A549 treated with CORT108297 at 1 μM for 4 hours (cell line): ENCODE results near the gene PCDHGB2. TPM values are rescaled to one million over a fixed set of nuclear protein-coding genes. Genes with fewer than 3 reads are reported as not detected.

Experiments
- total RNA-seq: library from RNA; stranded (reverse); fragments of 200-300 nt; extraction: Qiagen RNA extraction; gene quantifications from 5 replicates; pipeline ENCODE4 v1.2.3, GENCODE V29; 2022

The PCDHGB2 gene
- 0.06 to 0.12 TPM (median 0.08 TPM) in 5 replicates for total RNA-seq

GRCh38 chr5:141359790-141360426, at the start of gene PCDHGB2:
TSS of gene PCDHGB2 (plus strand) at chr5:141359994. CDS start at chr5:141360136, 142 bp downstream.

DNA sequence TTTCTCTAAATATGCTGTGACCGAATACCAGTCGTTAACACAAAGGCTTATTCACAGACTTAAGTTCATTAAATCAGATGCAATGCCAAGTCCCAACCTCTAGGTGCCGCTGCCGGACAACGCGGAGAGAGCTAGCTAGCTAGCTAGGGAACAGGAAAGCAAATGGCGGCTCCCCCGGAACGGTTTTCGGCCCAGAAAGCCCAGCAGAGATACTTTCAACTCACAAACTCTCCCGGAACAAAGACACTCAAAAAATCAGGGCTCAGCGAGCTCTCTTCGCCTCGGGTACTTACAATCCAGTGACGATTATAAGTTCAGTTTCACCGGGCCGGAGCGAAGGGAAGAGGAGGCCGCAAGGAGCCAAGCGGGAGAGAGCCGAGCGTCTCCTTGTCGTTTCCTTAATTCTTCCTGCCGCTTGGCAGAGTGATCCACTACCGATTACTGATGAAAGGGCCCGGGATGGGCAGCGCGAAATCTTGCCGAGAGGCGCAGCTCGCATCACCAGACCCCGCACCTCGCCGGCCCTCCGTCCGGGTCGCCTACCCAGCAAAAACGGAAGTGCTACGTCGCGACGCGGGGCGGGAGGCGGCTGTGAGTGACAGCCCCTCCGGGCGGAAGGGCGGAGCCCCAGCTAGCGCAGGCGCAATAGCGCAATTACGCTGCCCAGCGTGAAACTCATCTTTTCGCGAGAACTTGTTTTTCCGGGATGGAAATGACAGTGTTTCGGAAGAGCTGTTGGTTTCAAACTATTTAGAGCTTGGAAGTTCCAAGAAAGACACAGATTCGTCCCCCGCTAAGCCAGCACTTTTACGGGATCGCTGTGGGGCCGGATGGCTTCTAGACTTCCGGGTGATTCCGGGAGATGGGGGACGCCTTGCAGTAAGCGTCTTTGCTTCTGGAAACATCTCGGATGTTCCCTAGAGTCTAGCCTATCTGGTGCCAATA, 39.3 kb upstream of the PCDHGB2 start, which contains the start of gene TAF7:
Gene TAF7 (minus strand): TSS at position 560 of the 945 bp plus-strand sequence. CDS start 740 bp downstream, outside the sequence.

DNA sequence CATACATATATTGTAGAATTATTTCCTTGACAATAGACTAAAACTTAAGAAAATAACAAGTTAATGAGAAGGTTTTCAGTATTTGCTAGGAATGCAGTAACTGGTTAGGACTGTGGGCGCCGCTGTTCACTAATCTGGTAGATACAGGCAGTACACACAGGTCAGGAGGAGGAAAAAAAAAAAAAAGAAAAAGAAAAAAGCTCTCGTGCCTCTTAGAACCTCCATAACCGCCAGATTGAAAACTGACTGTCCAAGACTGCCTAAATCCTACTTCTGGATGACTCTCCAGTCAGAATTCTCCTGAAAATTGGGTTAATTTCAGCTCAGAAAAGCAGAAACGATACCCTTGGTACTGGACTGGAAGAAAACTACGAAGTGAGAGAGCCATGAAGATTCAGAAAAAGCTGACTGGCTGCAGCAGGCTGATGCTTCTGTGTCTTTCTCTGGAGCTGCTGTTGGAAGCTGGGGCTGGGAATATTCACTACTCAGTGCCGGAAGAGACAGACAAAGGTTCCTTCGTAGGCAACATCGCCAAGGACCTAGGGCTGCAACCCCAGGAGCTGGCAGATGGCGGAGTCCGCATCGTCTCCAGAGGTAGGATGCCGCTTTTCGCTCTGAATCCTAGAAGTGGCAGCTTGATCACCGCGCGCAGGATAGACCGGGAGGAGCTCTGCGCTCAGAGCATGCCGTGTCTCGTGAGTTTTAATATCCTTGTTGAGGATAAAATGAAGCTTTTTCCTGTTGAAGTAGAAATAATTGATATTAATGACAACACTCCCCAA, 29.3 kb upstream of the PCDHGB2 start, which contains the start of gene PCDHGA1:
Gene PCDHGA1 (plus strand): TSS at position 216 of the 782 bp plus-strand sequence.

DNA sequence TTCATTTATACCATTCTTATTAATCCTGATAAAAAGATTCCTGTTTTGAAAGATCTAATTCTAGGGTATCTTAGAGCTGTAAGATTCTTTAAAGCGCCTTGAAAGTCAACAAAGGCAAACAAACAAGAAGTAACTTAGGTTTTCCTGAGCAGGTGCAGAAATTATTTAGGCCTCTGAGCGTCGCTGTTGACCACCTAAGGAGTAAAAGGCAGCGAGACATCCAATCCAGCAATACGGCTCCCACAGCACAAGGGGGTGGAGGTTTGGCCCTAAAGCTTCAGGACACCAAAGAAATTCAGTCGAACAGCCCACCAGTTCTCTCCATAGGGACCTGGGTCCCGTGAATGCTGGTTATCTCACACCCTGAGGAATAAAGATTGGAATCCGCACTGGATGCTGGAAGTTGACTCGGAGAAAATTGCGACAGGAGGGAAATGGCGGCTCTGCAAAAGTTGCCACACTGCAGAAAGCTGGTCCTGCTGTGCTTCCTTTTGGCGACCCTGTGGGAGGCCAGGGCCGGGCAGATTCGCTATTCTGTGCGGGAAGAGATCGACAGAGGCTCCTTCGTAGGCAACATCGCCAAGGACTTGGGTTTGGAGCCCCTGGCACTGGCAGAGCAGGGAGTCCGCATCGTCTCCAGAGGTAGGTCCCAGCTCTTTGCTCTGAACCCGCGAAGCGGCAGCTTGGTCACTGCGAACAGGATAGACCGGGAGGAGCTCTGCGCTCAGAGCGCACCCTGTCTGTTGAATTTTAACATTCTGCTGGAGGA, 21.1 kb upstream of the PCDHGB2 start, which contains the start of gene PCDHGA2:
Gene PCDHGA2 (plus strand): TSS at position 223 of the 769 bp plus-strand sequence.

DNA sequence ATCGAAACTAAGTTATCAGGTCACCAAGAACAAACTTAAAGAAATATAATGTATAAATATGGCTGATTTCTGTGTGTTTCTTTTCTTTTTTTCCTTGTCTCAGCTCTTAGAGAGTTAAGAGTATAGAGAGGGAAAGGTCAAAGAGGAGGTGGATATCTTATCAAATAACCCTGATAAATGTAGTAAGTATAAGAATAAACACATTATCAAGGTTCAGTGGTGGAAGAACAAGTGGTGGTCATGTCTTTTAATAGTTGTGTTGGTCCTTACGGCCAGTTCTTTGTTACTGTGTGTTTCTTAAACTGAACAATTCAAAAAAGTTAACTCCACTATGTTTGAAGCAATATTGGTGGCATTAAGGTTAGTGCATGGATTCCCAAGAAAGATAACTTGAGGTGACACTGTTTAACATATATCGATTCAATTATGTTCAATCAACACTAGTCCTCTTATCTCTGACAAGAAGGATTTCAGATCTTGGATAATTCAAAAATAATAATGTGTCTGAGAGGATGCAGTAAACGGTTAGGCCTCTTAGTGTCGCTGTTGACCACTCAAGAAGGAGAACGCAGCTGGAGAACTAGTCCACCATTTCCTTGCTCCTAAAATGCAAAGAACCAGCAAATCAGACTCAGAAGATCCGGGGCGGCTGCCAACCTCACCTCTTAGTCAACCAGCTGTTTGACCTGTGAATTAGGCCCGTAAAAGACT, 16.4 kb upstream of the PCDHGB2 start, which contains the start of gene PCDHGA3:
Gene PCDHGA3 (plus strand): TSS at position 588 of the 711 bp plus-strand sequence. CDS start 205 bp downstream, outside the sequence.

GRCh38 chr5:141349917-141350619, 9.7 kb upstream of the PCDHGB2 start, which contains the start of gene PCDHGB1:
TSS of gene PCDHGB1 (plus strand) at chr5:141350099. CDS start at chr5:141350261, 162 bp downstream.

DNA sequence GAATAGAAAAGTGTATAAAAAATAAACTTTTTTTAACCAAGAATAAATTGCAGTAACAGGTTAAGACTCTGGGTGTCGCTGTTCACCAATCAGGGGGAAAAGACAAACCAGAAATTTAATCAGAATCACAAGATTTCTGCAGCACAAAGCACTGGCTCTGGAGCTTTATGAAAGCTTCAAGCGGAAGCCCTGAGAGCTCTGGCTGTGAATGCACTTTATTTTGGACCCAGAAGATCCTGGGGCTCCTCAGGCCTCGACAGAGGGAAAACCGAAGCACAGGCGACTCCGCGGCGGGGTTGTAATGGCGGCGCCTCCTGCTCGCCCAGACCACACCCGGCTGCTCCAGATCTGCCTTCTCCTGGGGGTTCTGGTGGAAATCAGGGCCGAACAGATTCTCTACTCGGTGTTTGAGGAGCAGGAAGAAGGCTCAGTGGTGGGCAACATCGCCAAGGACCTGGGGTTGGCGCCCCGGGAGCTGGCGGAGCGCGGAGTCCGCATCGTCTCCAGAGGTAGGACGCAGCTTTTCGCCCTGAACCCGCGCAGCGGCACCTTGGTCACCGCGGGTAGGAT, 4.8 kb upstream of the PCDHGB2 start, which contains the start of gene PCDHGA4:
Gene PCDHGA4 (plus strand): TSS at position 122 of the 570 bp plus-strand sequence. CDS start 87 bp downstream, at position 209.

GRCh38 chr5:141363952-141364660, 4.3 kb downstream of the PCDHGB2 start, which contains the start of gene PCDHGA5:
TSS of gene PCDHGA5 (plus strand) at chr5:141364162. CDS start at chr5:141364331, 169 bp downstream.

DNA sequence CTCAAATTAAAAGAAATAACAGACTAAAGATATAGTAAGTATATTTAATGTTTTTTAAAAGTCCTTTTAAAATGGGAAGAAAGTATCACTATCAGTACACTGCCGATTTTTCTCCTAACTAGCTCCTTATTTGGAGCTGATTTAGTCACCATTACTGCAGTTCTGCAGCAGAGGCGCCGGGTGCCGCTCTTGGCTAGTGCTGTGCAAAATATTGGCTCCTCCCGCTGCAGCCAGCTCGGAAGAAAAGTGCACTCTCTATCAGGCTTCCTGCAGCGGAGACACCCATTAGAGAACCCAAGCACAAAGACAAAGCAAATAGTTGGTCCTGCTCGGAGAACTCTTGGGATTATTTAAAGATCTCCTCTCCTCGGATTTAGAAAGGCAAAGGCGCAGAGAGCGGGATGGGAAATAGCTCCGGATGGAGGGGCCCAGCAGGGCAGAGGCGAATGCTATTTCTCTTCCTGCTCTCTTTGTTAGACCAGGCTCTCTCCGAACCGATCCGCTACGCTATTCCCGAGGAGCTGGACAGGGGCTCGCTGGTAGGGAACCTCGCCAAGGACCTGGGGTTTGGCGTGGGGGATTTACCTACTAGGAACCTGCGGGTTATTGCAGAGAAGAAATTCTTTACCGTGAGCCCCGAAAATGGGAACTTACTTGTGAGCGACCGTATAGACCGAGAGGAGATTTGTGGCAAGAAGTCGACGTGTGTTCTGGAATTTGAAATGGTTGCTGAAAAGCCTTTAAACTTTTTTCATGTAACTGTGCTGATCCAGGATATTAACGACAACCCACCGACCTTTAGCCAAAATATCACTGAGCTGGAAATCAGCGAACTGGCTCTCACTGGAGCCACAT, 10.4 kb downstream of the PCDHGB2 start, which contains the start of gene PCDHGB3:
Gene PCDHGB3 (plus strand): TSS at position 249 of the 855 bp plus-strand sequence. CDS start 153 bp downstream, at position 402.

DNA sequence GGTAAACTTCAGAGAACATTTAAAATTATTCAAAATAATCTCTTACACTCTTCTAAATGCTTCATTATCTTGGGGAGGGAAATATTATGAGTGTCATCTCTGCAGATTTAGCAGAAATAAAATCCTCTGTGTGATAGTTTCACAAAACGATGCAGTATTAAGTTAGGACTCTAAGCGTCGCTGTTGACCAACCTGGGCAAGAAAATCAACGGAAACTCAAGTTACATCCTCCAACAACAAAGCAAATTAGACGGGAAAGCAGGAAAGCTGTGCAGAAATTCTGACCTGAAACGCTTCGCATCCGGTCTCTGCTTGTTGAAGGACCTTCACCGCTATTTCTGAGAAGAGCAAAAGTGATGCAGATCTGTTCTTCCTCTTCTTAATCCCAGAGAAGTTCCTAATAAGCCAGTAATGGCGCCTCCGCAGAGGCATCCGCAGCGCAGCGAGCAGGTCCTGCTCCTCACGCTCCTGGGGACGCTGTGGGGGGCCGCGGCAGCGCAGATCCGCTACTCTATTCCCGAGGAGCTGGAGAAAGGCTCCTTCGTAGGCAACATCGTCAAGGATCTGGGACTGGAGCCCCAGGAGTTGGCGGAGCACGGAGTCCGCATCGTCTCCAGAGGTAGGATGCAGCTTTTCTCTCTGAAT, 14.0 kb downstream of the PCDHGB2 start, which contains the start of gene PCDHGA6:
Gene PCDHGA6 (plus strand): TSS at position 219 of the 645 bp plus-strand sequence. CDS start 193 bp downstream, at position 412.

DNA sequence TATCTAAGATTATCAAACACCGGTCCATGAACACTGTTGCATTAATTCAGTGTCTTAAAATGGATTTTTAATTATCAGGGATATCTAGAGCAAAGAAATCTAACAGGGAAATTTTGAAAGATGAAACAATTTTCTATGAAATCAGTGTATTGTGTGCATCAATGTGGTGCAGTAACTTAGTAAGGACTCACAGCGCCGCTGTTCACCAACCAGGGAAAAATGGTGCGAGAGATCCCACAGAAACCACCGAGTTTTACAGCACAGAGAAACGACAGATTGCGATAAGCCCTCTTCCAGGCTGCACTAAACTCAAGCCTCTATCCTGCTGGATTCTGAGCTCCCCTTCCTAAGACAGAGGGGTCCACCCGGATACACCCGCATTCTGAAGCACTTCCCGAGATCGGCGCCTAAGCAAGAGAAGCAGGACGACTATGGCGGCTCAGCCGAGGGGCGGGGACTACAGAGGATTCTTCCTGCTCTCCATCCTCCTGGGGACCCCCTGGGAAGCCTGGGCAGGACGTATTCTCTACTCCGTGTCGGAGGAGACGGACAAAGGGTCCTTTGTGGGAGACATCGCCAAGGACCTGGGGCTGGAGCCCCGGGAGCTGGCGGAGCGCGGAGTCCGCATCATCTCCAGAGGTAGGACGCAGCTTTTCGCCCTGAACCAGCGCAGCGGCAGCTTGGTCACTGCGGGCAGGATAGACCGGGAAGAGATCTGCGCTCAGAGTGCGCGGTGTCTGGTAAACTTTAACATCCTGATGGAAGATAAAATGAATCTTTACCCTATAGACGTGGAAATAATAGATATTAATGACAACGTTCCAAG, 22.9 kb downstream of the PCDHGB2 start, which contains the start of gene PCDHGA7:
Gene PCDHGA7 (plus strand): TSS at position 274 of the 826 bp plus-strand sequence. CDS start 158 bp downstream, at position 432.

DNA sequence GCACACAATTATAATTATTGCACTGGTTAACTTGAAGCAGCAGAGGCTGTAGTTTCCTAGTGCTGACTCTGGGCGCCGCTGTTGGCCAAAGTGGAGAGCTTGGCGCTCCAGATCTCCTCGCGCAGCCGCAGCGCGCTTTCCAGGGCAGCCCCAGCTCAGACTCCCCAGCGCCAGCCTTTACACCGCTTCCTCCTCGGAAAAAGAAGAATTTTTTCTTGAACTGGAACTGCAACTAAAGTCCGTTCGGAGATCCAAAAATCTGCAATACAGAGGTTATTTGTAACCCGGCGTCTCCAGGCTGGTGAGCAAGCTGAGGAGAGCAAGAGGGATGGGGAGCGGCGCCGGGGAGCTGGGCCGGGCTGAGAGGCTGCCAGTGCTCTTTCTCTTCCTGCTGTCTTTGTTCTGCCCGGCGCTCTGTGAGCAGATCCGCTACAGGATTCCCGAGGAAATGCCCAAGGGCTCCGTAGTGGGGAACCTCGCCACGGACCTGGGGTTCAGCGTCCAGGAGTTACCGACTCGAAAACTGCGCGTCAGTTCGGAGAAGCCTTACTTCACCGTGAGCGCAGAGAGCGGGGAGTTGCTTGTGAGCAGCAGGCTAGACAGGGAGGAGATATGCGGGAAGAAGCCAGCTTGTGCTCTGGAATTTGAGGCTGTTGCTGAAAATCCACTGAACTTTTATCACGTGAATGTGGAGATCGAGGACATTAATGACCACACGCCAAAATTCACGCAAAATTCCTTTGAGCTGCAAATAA, 27.9 kb downstream of the PCDHGB2 start, which contains the start of gene PCDHGB4:
Gene PCDHGB4 (plus strand): TSS at position 142 of the 755 bp plus-strand sequence. CDS start 187 bp downstream, at position 329.

GRCh38 chr5:141392429-141393198, 32.8 kb downstream of the PCDHGB2 start, which contains the start of gene PCDHGA8:
TSS of gene PCDHGA8 (plus strand) at chr5:141392633. CDS start at chr5:141392814, 181 bp downstream.

